ENCODE measurements around the gene NEDD9. TPM values are rescaled to one million over a fixed set of nuclear protein-coding genes. Genes with fewer than 3 reads are reported as not detected.

NEDD9 gene
- total RNA-seq, 1 experiment from 2014 or later = 0.17 TPM

DNA sequence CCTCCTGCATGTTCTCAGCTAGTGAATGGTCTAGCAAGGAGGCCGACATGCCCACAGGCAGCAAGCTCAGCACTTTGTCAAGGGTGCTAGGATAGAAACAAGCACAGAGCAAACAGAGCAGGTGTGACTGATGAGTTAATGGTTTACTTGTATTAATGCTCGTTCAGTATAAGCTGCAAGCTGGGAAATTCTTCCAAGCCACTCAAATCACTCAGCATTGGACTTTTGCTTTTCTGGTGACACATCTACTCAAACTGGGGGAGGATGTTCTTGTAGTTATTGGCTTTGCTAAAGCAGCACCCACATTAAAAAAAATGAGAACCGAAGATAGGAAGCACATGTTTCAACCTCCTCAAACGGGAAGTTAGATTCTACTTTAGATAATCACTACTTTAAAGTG, 43.1 kb upstream of the NEDD9 start:
- Histone ChIP-seq H3K27me3 (ENCODE audit: insufficient read depth, low read length) (no peaks in the 10 kb centered on the region), H2AFZ (ENCODE audit: low read depth, low read length, poor library complexity, severe bottlenecking) (no peak overlapping the region), H4K20me1 (ENCODE audit: insufficient read depth) (no peaks in the 10 kb centered on the region), H3K79me2 (ENCODE audit: insufficient read depth, low read length) (no peaks in the 10 kb centered on the region), H3K9ac (ENCODE audit: low read length) (no peak overlapping the region), H3K36me3 (ENCODE audit: control insufficient read depth in 1 of 2, insufficient read depth in 2 of 2, low read length in 2 of 2) (no peaks in the 10 kb centered on the region), H3K9me2 (ENCODE audit: insufficient read depth) (no peaks in the 10 kb centered on the region), H3K4me1 (ENCODE audit: control insufficient read depth in 1 of 2, insufficient read depth in 2 of 2, low read length in 2 of 2) (peaks cover 0 to 7% of the 10 kb centered on the region in 2 experiments; a peak in 1 of 4 replicates), H3K4me2 (ENCODE audit: low read length) (no peak overlapping the region), H3K9me3 (ENCODE audit: control insufficient read depth in 1 of 2, insufficient read depth in 1 of 2, low read depth in 1 of 2, low read length in 2 of 2) (no peaks in the 10 kb centered on the region), H3K27ac (ENCODE audit: low read depth, low read length) (no peak overlapping the region), H3K4me3 (replicated peaks in 1 of 2; ENCODE audit: low read depth in 1 of 2, low read length in 2 of 2) (no peak overlapping the region)
- DNase-seq (ENCODE audit: low read depth, low spot score) (no peak), ATAC-seq (no peak)
- BruUV-seq (replicated peaks) = no TSS peak
- CTCF ChIA-PET = no interaction called here
- no peak for TF ChIP-seq EGR1 (IDR thresholded peaks at IDR 0.05; ENCODE audit: low read depth)
- TF ChIP-seq ELF1 (IDR thresholded peaks at IDR 0.05; ENCODE audit: borderline replicate concordance, low read depth) = no peak
- TF ChIP-seq, protein P1, sequence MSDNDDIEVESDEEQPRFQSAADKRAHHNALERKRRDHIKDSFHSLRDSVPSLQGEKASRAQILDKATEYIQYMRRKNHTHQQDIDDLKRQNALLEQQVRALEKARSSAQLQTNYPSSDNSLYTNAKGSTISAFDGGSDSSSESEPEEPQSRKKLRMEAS (IDR thresholded peaks at IDR 0.05) = no peak
- TF ChIP-seq CBX3 (IDR thresholded peaks at IDR 0.05; ENCODE audit: low read depth) = no peak
- no peak for TF ChIP-seq POLR2AphosphoS5 (IDR thresholded peaks at IDR 0.05; ENCODE audit: low read depth, low read length)
- TF ChIP-seq ATF3 (IDR thresholded peaks at IDR 0.05) = no peak
- no peak for TF ChIP-seq CEBPB (IDR thresholded peaks at IDR 0.05; ENCODE audit: low read depth)
- TF ChIP-seq FOSL1 (IDR thresholded peaks at IDR 0.05; ENCODE audit: low read depth) = no peak
- no peak for TF ChIP-seq ZFX (IDR thresholded peaks at IDR 0.05)
- no peak for TF ChIP-seq EZH2phosphoT487 (IDR thresholded peaks at IDR 0.05; ENCODE audit: borderline replicate concordance)
- TF ChIP-seq JUND (IDR thresholded peaks at IDR 0.05) = no peak
- no peak for TF ChIP-seq RAD21 (IDR thresholded peaks at IDR 0.05; ENCODE audit: low read depth)
- TF ChIP-seq, protein P2, sequence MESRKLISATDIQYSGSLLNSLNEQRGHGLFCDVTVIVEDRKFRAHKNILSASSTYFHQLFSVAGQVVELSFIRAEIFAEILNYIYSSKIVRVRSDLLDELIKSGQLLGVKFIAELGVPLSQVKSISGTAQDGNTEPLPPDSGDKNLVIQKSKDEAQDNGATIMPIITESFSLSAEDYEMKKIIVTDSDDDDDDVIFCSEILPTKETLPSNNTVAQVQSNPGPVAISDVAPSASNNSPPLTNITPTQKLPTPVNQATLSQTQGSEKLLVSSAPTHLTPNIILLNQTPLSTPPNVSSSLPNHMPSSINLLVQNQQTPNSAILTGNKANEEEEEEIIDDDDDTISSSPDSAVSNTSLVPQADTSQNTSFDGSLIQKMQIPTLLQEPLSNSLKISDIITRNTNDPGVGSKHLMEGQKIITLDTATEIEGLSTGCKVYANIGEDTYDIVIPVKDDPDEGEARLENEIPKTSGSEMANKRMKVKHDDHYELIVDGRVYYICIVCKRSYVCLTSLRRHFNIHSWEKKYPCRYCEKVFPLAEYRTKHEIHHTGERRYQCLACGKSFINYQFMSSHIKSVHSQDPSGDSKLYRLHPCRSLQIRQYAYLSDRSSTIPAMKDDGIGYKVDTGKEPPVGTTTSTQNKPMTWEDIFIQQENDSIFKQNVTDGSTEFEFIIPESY (IDR thresholded peaks at IDR 0.05; ENCODE audit: extremely low read depth, insufficient replicate concordance, low read length) = no peak
- RAD21 ChIA-PET (ENCODE audit: low non-redundant PET in 1 of 2, low total read pairs in 2 of 2, uncharacterized antibody in 2 of 2, unreplicated experiment in 2 of 2) = no interaction called here
- intact Hi-C loops (cut with micrococcal nuclease) = no loop called here
- POLR2A ChIA-PET = no interaction called here

Data from HCT116 (cell line).